H1 (cell line): ENCODE data around the gene AKAP9. TPM values are rescaled to one million over a fixed set of nuclear protein-coding genes. Genes with fewer than 3 reads are reported as not detected.
"Not testable (repeated sequence)": the region's sequence is repeated elsewhere in the genome, so short reads cannot be mapped to it uniquely, and the experiment has no call there.

Experiments used
- CTCF ChIA-PET: fragments of 300-600 bp; sonication (Branson Sonifier 250); formaldehyde crosslinking; loops from one replicate; lab custom pipeline; 2021; ENCODE audit not compliant: partially characterized antibody; lab: Charles Lee
- POLR2A ChIA-PET: fragments of 300-600 bp; sonication (Branson Sonifier 250); formaldehyde crosslinking; loops from one replicate; lab custom pipeline; 2021; ENCODE audit warnings: inconsistent platforms; ENCODE audit not compliant: partially characterized antibody; lab: Charles Lee
- DNase-seq, 2 experiments: peaks; one replicate each; pipeline versions ENCODE4 v3.0.0 to v3.0.0-alpha.2; 2010 to 2022; ENCODE audit warnings: low spot score in 2 of 2, low read depth in 1 of 2, mixed read lengths in 1 of 2
- FAIRE-seq: peaks from 2 replicates; lab custom pipeline; 2011; peaks lifted over from hg19 to GRCh38; lab: Jason Lieb, UNC
- H2AFZ ChIP-seq: 2 replicates; pipeline ENCODE4 v1.8.1; 2012; ENCODE audit warnings: low read length, inconsistent platforms
- H2AK5ac ChIP-seq: 2 replicates; pipeline ENCODE4 v1.6.1; 2013; ENCODE audit warnings: low read depth, low read length
- H2BK120ac ChIP-seq: replicated peaks from 2 replicates; pipeline ENCODE3; 2013; ENCODE audit warnings: low read depth, low read length, inconsistent platforms
- H2BK12ac ChIP-seq: 2 replicates; pipeline ENCODE4 v1.6.1; 2013; ENCODE audit warnings: low read depth, low read length
- H2BK15ac ChIP-seq: 2 replicates; pipeline ENCODE4 v1.6.1; 2013; ENCODE audit warnings: low read length
- H2BK20ac ChIP-seq: 2 replicates; pipeline ENCODE4 v1.6.1; 2013; ENCODE audit warnings: low read length
- H2BK5ac ChIP-seq: 2 replicates; pipeline ENCODE4 v1.6.1; 2013; ENCODE audit warnings: low read depth, low read length
- H3K14ac ChIP-seq: 2 replicates; pipeline ENCODE4 v1.6.1; 2013; ENCODE audit warnings: inconsistent platforms; ENCODE audit not compliant: insufficient read length
- H3K18ac ChIP-seq: 2 replicates; pipeline ENCODE4 v1.6.1; 2013; ENCODE audit warnings: low read length; ENCODE audit errors: extremely low read depth
- H3K23ac ChIP-seq: 2 replicates; pipeline ENCODE4 v1.6.1; 2013; ENCODE audit warnings: inconsistent platforms; ENCODE audit not compliant: insufficient read length
- H3K23me2 ChIP-seq: 2 replicates; pipeline ENCODE4 v1.6.1; 2013; ENCODE audit warnings: low read depth, low read length
- H3K27ac ChIP-seq: 2 replicates; pipeline ENCODE4 v1.6.1; 2011; ENCODE audit warnings: low read depth, low read length, inconsistent platforms
- H3K27me3 ChIP-seq, 4 experiments: replicated peaks in 1 of 4; 1 replicate in 1 of 4; 2 replicates in 3 of 4; pipeline versions ENCODE4 v1.6.1 to v1.8.1; 2011 to 2013; ENCODE audit warnings: low read length in 3 of 4, mild to moderate bottlenecking in 3 of 4, inconsistent platforms in 2 of 4, mixed read lengths in 2 of 4, moderate library complexity in 1 of 4; ENCODE audit not compliant: control insufficient read depth in 3 of 4, insufficient read depth in 3 of 4; ENCODE audit errors: extremely low read depth in 1 of 4
- H3K36me3 ChIP-seq, 4 experiments: 2 replicates each; pipeline versions ENCODE4 v1.6.1 to v1.8.1; 2011 to 2013; ENCODE audit warnings: mild to moderate bottlenecking in 4 of 4, low read length in 3 of 4, moderate library complexity in 2 of 4, control low read depth in 1 of 4, inconsistent platforms in 1 of 4; ENCODE audit not compliant: insufficient read depth in 4 of 4, control insufficient read depth in 2 of 4
- H3K4ac ChIP-seq: replicated peaks from 2 replicates; pipeline ENCODE3; 2013; ENCODE audit warnings: low read length, low read depth, mixed read lengths, inconsistent platforms; ENCODE audit not compliant: insufficient read length
- H3K4me1 ChIP-seq, 4 experiments: replicated peaks in 1 of 4; 1 replicate in 1 of 4; 2 replicates in 3 of 4; pipeline versions ENCODE4 v1.6.1 to v1.8.1; 2011 to 2013; ENCODE audit warnings: low read length in 3 of 4, inconsistent platforms in 2 of 4, mixed read lengths in 1 of 4; ENCODE audit not compliant: insufficient read depth in 4 of 4, control insufficient read depth in 3 of 4
- H3K4me2 ChIP-seq, 2 experiments: 2 replicates each; pipeline versions ENCODE4 v1.6.1 to v1.8.1; 2011 to 2013; ENCODE audit warnings: low read depth in 2 of 2, low read length in 2 of 2, control low read depth in 1 of 2, inconsistent platforms in 1 of 2, mild to moderate bottlenecking in 1 of 2; ENCODE audit not compliant: insufficient read depth in 1 of 2
- H3K4me3 ChIP-seq, 4 experiments: fragments of 200-600, 300-600 bp in 1 of 4; sonication (generic), shearing (Covaris generic), sonication (Bioruptor Twin) in 1 of 4; 2 replicates each; pipeline versions ENCODE4 v1.5.1 to v1.8.1; 2011 to 2016; ENCODE audit warnings: low read length in 4 of 4, low read depth in 3 of 4, control low read depth in 2 of 4, inconsistent platforms in 2 of 4, mild to moderate bottlenecking in 2 of 4, mixed read lengths in 1 of 4, moderate library complexity in 1 of 4; ENCODE audit not compliant: insufficient read depth in 2 of 4; ENCODE audit errors: extremely low read depth in 1 of 4
- H3K56ac ChIP-seq: replicated peaks from 2 replicates; pipeline ENCODE3; 2013; ENCODE audit warnings: low read depth, mild to moderate bottlenecking, mixed read lengths, low read length, inconsistent platforms; ENCODE audit not compliant: insufficient read length
- H3K79me1 ChIP-seq: 2 replicates; pipeline ENCODE4 v1.6.1; 2013; ENCODE audit warnings: low read depth, low read length, control low read depth
- H3K79me2 ChIP-seq, 2 experiments: 2 replicates each; pipeline versions ENCODE4 v1.6.1 to v1.8.1; 2012 to 2013; ENCODE audit warnings: low read length in 2 of 2, mild to moderate bottlenecking in 2 of 2, inconsistent platforms in 1 of 2; ENCODE audit not compliant: insufficient read depth in 2 of 2, control insufficient read depth in 1 of 2
- H3K9ac ChIP-seq, 4 experiments: replicated peaks in 1 of 4; 1 replicate in 1 of 4; 2 replicates in 3 of 4; pipeline versions ENCODE4 v1.6.1 to v1.8.1; 2011 to 2013; ENCODE audit warnings: low read depth in 3 of 4, low read length in 3 of 4, control low read depth in 2 of 4, mild to moderate bottlenecking in 2 of 4, moderate library complexity in 2 of 4, inconsistent platforms in 1 of 4; ENCODE audit errors: extremely low read depth in 1 of 4
- H3K9me3 ChIP-seq, 2 experiments: 2 replicates each; pipeline versions ENCODE4 v1.6.1 to v1.8.1; 2012 to 2013; ENCODE audit warnings: mild to moderate bottlenecking in 2 of 2, moderate library complexity in 2 of 2, control low read depth in 1 of 2, inconsistent platforms in 1 of 2, low read depth in 1 of 2, low read length in 1 of 2, mixed read lengths in 1 of 2; ENCODE audit not compliant: insufficient read depth in 2 of 2
- H4K20me1 ChIP-seq, 2 experiments: replicated peaks in 1 of 2; 2 replicates each; pipeline versions ENCODE3 to v1.8.1; 2011 to 2013; ENCODE audit warnings: inconsistent platforms in 2 of 2, low read length in 2 of 2, mild to moderate bottlenecking in 1 of 2; ENCODE audit not compliant: insufficient read depth in 2 of 2, control insufficient read depth in 1 of 2
- H4K5ac ChIP-seq: 2 replicates; pipeline ENCODE4 v1.6.1; 2013; ENCODE audit warnings: low read length, low read depth, mixed read lengths, inconsistent platforms; ENCODE audit not compliant: insufficient read length
- H4K8ac ChIP-seq: 2 replicates; pipeline ENCODE4 v1.8.0; 2013; ENCODE audit warnings: mild to moderate bottlenecking, moderate library complexity, low read length, inconsistent platforms; ENCODE audit not compliant: insufficient read depth; ENCODE audit errors: extremely low read depth
- H4K91ac ChIP-seq: replicated peaks from 2 replicates; pipeline ENCODE3; 2013; ENCODE audit warnings: low read length, mixed read lengths, inconsistent platforms; ENCODE audit not compliant: insufficient read length
- WGBS, 2 experiments: shearing (Covaris generic) in 1 of 2; methylation state at CpG; one replicate each; pipeline versions ENCODE4 v1.1.6 to v1.1.7; 2013 to 2015; ENCODE audit warnings: low lambda C conversion rate in 2 of 2, mixed read lengths in 2 of 2, inconsistent platforms in 1 of 2, low coverage in 1 of 2, missing lambda C conversion rate in 1 of 2; ENCODE audit not compliant: insufficient replicate concordance in 2 of 2, insufficient coverage in 1 of 2, insufficient read length in 1 of 2; ENCODE audit errors: extremely low coverage in 1 of 2, missing lambda C conversion rate in 1 of 2; 5-methylcytosine and 5-hydroxymethylcytosine counted together
- polyA plus RNA-seq, 7 experiments: library from polyadenylated mRNA; depleted of rRNA in 3 of 7; stranded (reverse) in 5 of 7; unstranded in 2 of 7; fragments of >200 nt in 5 of 7; fragments of 200-250 nt in 2 of 7; gene quantifications; 1 replicate in 5 of 7; 2 replicates in 1 of 7; 4 replicates in 1 of 7; pipeline versions ENCODE4 v1.2.1 to v1.2.3, GENCODE V29; 2011 to 2013; ENCODE audit warnings: missing spikeins in 2 of 7, mixed read lengths in 2 of 7
- total RNA-seq: library from RNA; stranded (reverse); fragmentation: NEBNext Ultra II Directional; extraction: Animal tissue kit (Norgen Biotek cat#: 25700); gene quantifications from 2 replicates; pipeline ENCODE4 v1.2.1, GENCODE V29; 2021

The AKAP9 gene
- total and polyA plus RNA-seq, 2 of the 8 experiments (the other 6 are each of a cell fraction or from before 2014, with no cell fraction given): 6.2 to 26.3 TPM

DNA sequence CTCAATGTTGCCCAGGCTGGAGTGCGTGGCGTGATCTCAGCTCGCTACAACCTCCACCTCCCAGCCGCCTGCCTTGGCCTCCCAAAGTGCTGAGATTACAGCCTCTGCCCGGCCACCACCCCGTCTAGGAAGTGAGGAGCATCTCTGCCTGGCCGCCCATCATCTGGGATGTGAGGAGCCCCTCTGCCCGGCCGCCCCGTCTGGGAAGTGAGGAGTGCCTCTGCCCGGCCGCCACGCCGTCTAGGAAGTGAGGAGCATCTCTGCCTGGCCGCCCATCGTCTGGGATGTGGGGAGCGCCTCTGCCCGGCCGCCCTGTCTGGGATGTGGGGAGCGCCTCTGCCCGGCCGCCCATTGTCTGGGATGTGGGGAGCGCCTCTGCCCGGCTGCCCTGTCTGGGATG, 86.0 kb downstream of the AKAP9 start:
- H3K4me3 ChIP-seq, H2BK12ac ChIP-seq, H2BK5ac ChIP-seq, H3K4me1 ChIP-seq, FAIRE-seq, H4K20me1 ChIP-seq, POLR2A ChIA-PET, H2AK5ac ChIP-seq, H3K4me2 ChIP-seq, H3K23me2 ChIP-seq, H3K4ac ChIP-seq, H4K8ac ChIP-seq, H2BK20ac ChIP-seq, H2BK15ac ChIP-seq, H3K27ac ChIP-seq, H2BK120ac ChIP-seq, H3K9ac ChIP-seq, H3K79me1 ChIP-seq, H3K79me2 ChIP-seq, H3K27me3 ChIP-seq, H3K56ac ChIP-seq, H3K23ac ChIP-seq, H4K5ac ChIP-seq, DNase-seq, H2AFZ ChIP-seq, H3K14ac ChIP-seq, CTCF ChIA-PET, H3K18ac ChIP-seq, H4K91ac ChIP-seq: not testable (repeated sequence)
- WGBS, 2 experiments: 100% methylated on average over 4 of the region's 24 CpGs; no CpG with 5 or more reads in 1 of the 2 experiments
- peaks cover 2 to 36% (median 21%) of the 10 kb centered on the region in 4 experiments; a peak in 5 of 8 replicates for H3K36me3 ChIP-seq
- H3K9me3 ChIP-seq: peaks cover 0 to 19% of the 10 kb centered on the region in 2 experiments; a peak in 2 of 4 replicates

DNA sequence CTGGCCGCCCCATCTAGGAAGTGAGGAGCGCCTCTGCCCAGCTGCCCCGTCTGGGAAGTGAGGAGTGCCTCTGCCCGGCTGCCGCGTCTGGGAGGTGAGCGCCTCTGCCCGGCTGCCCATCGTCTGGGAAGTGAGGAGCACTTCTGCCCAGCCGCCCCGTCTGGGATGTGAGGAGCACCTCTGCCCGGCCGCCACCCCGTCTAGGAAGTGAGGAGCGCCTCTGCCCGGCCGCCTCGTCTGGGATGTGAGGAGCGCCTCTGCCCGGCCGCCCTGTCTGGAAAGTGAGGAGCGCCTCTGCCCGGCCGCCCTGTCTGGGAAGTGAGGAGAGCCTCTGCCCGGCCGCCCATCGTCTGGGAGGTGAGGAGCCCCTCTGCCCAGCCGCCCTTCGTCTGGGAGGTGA, 86.5 kb downstream of the AKAP9 start:
- H3K56ac ChIP-seq, H3K79me2 ChIP-seq, H3K18ac ChIP-seq, H3K4me1 ChIP-seq, H2BK15ac ChIP-seq, H2AK5ac ChIP-seq, FAIRE-seq, H4K91ac ChIP-seq, H3K14ac ChIP-seq, H2BK5ac ChIP-seq, H4K8ac ChIP-seq, H3K79me1 ChIP-seq, H2BK20ac ChIP-seq, H2BK120ac ChIP-seq, H3K27ac ChIP-seq, H3K23ac ChIP-seq, DNase-seq, H2AFZ ChIP-seq, H3K4me3 ChIP-seq, H3K4ac ChIP-seq, CTCF ChIA-PET, H3K23me2 ChIP-seq, H3K27me3 ChIP-seq, H2BK12ac ChIP-seq, H3K9ac ChIP-seq, POLR2A ChIA-PET, H4K5ac ChIP-seq, H4K20me1 ChIP-seq, H3K4me2 ChIP-seq: not testable (repeated sequence)
- Histone ChIP-seq H3K9me3 (peaks cover 0 to 19% of the 10 kb centered on the region in 2 experiments; a peak in 2 of 4 replicates), H3K36me3 (peaks cover 2 to 36% (median 21%) of the 10 kb centered on the region in 4 experiments; a peak in 6 of 8 replicates)
- 88% methylated on average over 19 of the region's 29 CpGs; no CpG with 5 or more reads in 1 of the 2 experiments for WGBS, 2 experiments
